IPS-18c (cell line): Measurements from ENCODE around the gene TFPI.

Source experiments
- H3K4me3 ChIP-seq: 2 replicates; pipeline ENCODE4 v1.7.0; 2013; ENCODE audit warnings: low read depth, mild to moderate bottlenecking, low read length, moderate library complexity; ENCODE audit not compliant: insufficient read depth
- H3K9me3 ChIP-seq: one replicate; pipeline ENCODE4 v1.6.1; 2013; ENCODE audit warnings: mild to moderate bottlenecking, low read length, moderate library complexity; ENCODE audit not compliant: control insufficient read depth, insufficient read depth

The TFPI gene

GRCh38 chr2:187461294-187462261 is 92.7 kb downstream of the TFPI start:
- H3K9me3 ChIP-seq: no peaks in the 10 kb centered on the region
- no peak overlapping the region for H3K4me3 ChIP-seq

GRCh38 chr2:187459256-187459655 is 95.0 kb downstream of the TFPI start:
- Histone ChIP-seq H3K4me3 (no peak overlapping the region), H3K9me3 (no peaks in the 10 kb centered on the region)

- Histone ChIP-seq H3K9me3 (no peaks in the 10 kb centered on the region), H3K4me3 (no peak overlapping the region)
These were observed 101.1 kb downstream of the TFPI start for GRCh38 chr2:187453078-187453641.

GRCh38 chr2:187451510-187451909 is 102.7 kb downstream of the TFPI start:
- no peak overlapping the region for H3K4me3 ChIP-seq

GRCh38 chr2:187447336-187447735 is 106.9 kb downstream of the TFPI start:
- no peaks in the 10 kb centered on the region for H3K9me3 ChIP-seq
- H3K4me3 ChIP-seq: no peak overlapping the region

More at GRCh38 chr2:187451510-187451909, 102.7 kb downstream of the TFPI start:
- H3K9me3 ChIP-seq: no peaks in the 10 kb centered on the region

- Histone ChIP-seq H3K9me3 (no peaks in the 10 kb centered on the region), H3K4me3 (no peak overlapping the region)
These were observed 107.5 kb downstream of the TFPI start for GRCh38 chr2:187446711-187447110.

- no peaks in the 10 kb centered on the region for H3K9me3 ChIP-seq
- H3K4me3 ChIP-seq: no peak overlapping the region
These were observed 109.2 kb downstream of the TFPI start for GRCh38 chr2:187445051-187445450.

- H3K4me3 ChIP-seq: no peak overlapping the region
- no peaks in the 10 kb centered on the region for H3K9me3 ChIP-seq
These were observed 111.5 kb downstream of the TFPI start for GRCh38 chr2:187442778-187443177.

GRCh38 chr2:187442378-187442777 is 111.9 kb downstream of the TFPI start:
- Histone ChIP-seq H3K4me3 (no peak overlapping the region), H3K9me3 (no peaks in the 10 kb centered on the region)

- Histone ChIP-seq H3K9me3 (no peaks in the 10 kb centered on the region), H3K4me3 (no peak overlapping the region)
These were observed 114.0 kb downstream of the TFPI start for GRCh38 chr2:187440101-187440675.

- no peak overlapping the region for H3K4me3 ChIP-seq
- H3K9me3 ChIP-seq: no peaks in the 10 kb centered on the region
These were observed 115.8 kb downstream of the TFPI start for GRCh38 chr2:187438455-187438854.

- H3K4me3 ChIP-seq: no peak overlapping the region
- H3K9me3 ChIP-seq: no peaks in the 10 kb centered on the region
These were observed 118.5 kb downstream of the TFPI start for GRCh38 chr2:187435756-187436155.

GRCh38 chr2:187435078-187435477 is 119.2 kb downstream of the TFPI start:
- Histone ChIP-seq H3K4me3 (no peak overlapping the region), H3K9me3 (no peaks in the 10 kb centered on the region)

- no peak overlapping the region for H3K4me3 ChIP-seq
- no peaks in the 10 kb centered on the region for H3K9me3 ChIP-seq
These were observed 119.9 kb downstream of the TFPI start for GRCh38 chr2:187434342-187434785.

- Histone ChIP-seq H3K4me3 (no peak overlapping the region), H3K9me3 (no peaks in the 10 kb centered on the region)
These were observed 122.3 kb downstream of the TFPI start for GRCh38 chr2:187431911-187432310.

- Histone ChIP-seq H3K9me3 (no peaks in the 10 kb centered on the region), H3K4me3 (no peak overlapping the region)
These were observed 124.2 kb downstream of the TFPI start for GRCh38 chr2:187429989-187430388.

GRCh38 chr2:187424146-187424545 is 130.1 kb downstream of the TFPI start:
- Histone ChIP-seq H3K4me3 (no peak overlapping the region), H3K9me3 (no peaks in the 10 kb centered on the region)

- no peak overlapping the region for H3K4me3 ChIP-seq
- H3K9me3 ChIP-seq: no peaks in the 10 kb centered on the region
These were observed 132.0 kb downstream of the TFPI start for GRCh38 chr2:187422282-187422681.
